Measurements from ENCODE around the gene INPP5D.
A peak's percentile ranks its signal among the peaks of the same experiment; 100 is the strongest.
"Not testable (repeated sequence)": the region's sequence is repeated elsewhere in the genome, so short reads cannot be mapped to it uniquely, and the experiment has no call there.

Gene INPP5D

DNA sequence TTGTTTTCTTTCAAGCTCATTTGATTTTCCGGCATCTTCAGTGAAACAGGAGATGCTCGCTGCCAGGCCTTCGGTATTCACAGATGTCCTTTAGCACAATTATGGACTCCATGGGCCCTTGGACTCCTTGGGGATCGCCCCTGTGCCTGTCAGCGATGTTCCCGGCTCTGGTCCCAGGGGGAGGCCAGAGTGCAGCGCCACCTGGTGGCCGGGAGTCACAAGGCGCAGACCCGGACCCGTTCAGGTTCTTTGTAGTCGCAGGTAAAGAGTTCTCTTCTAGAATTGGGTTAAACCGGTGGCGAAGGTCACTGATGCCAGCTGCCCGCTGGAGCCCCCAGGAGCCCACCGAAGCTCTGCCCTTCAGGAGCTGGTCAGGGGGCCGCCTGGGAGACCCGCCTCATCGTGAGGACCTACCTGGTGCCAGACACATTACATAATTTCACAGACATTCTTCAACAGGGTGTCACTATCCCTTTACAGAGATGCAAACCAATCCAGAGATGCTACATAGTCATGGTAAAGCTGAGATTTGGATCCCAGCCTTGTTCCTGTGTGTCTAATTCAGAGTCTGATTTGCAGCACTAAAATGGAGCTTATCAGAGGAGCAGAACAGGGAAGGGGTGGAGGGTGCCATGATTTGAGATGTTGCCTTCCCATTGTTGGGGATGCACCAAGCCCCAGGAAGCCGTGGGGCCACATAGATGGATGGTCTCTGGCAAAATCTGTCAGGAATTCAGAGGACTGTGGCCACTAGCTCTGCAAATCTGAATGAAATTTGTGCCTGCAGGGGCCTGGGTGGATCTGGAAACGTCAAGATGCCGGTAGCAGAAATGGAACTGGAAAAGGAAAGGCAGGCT is 6.0 kb upstream of the INPP5D start:
- peak; percentile 71 for DNase-seq

DNA sequence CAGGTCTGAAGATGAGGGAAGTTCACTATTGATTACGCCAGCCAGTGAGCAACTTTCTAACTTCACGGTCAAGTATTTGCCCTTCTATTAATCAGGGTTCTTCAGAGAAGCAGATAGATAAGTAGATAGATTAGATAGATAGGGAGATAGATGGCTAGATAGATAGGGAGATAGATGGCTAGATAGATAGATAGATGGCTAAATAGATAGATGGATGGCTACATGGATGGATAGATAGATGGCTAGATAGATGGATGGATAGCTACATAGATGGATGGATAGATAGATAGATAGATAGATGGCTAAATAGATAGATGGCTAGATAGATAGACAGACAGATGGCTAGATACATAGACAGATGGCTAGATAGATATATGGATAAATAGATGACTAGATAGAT is 4.8 kb upstream of the INPP5D start:
- DNase-seq = no peak

GRCh38 chr2:233056961-233057605 is 3.1 kb upstream of the INPP5D start:
- DNase-seq = no peak

GRCh38 chr2:233058717-233059546 is 1.2 kb upstream of the INPP5D start:
- no peak for DNase-seq

- DNase-seq = no peak
Observed at GRCh38 chr2:233059547-233059796, 670 bp upstream of the INPP5D start.

DNA sequence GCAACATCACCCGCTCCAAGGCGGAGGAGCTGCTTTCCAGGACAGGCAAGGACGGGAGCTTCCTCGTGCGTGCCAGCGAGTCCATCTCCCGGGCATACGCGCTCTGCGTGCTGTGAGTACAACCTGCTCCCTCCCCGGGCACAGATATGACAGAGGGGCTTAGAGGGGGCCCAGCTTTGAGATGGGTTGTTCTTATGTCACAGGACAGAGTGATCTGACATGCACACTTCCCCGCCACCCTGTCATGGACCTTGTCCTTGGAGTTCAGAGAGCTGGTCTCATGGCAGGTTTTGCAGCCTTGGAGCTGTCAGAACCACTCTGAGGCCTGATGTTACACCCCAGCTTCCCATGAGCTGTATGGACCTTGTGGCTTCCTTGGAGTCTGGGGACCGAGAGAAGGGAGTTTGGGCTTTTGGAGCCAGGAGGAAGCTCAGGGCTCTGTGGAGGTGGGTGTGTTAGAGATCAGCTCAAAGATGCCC is 398 bp downstream of the INPP5D start:
- DNase-seq = no peak

- DNase-seq = no peak
Observed at GRCh38 chr2:233060980-233061590, 943 bp downstream of the INPP5D start.

GRCh38 chr2:233061591-233062450 is 1.7 kb downstream of the INPP5D start:
- DNase-seq = no peak

- no peak for DNase-seq
Observed at GRCh38 chr2:233062451-233062850, 2.3 kb downstream of the INPP5D start.

GRCh38 chr2:233062946-233063268 is 2.8 kb downstream of the INPP5D start:
- no peak for DNase-seq

DNA sequence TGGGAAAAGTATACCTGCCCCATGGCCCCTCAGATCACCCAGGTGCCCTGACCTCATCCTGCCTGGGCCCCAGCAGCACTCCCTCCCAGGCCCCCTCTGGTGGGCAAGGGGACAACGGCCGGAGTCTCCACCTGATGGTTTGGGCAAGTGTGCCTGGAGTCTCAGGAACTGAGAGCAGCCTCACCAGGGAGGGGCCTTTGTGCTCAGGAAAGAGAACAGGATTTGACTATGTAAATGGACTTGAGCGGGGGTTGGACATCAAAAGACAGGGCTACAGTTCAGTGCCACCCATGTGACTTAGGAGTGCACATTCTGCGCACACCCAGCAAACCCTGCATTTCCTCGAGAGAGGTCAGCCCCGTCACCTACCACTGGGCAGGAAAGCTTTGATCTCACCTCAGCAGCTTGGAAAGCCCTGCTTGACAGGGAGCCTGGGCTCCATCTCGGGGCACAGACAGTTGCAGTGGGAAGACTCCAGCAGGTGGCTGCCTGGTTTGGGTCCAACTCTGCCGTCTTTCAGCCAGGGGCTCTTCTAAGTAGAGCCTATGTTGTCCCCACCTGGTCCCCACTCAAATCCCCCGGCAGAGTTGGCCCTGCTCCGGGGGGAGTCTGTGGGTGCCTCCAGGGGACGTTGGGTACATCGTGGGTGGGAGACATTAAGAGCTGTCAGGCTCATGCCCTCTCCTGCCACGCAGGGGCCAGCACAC is 3.3 kb downstream of the INPP5D start:
- DNase-seq = no peak

GRCh38 chr2:233063976-233064411 is 3.9 kb downstream of the INPP5D start:
- no peak for DNase-seq

- no peak for DNase-seq
Observed at GRCh38 chr2:233064530-233065199, 4.5 kb downstream of the INPP5D start.

DNA sequence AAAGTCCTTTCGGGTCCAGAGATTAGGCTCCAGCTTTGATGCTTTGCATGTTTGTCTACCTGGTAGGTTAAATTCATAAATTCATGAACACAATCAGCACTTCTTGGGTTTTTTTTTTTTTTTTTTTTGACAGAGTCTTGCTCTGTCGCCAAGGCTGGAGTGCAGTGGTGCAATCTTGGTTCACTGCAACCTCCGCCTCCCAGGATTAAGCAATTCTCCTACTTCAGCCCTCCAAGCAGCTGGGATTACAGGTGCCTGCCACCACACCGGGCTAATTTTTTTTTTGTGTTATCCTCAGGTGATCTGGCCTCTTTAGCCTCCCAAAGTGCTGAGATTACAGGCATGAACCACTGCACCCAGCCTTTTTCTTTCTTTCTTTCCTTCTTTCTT is 5.1 kb downstream of the INPP5D start:
- DNase-seq = not testable (repeated sequence)

GRCh38 chr2:233065954-233066470 is 5.9 kb downstream of the INPP5D start:
- DNase-seq = no peak

DNA sequence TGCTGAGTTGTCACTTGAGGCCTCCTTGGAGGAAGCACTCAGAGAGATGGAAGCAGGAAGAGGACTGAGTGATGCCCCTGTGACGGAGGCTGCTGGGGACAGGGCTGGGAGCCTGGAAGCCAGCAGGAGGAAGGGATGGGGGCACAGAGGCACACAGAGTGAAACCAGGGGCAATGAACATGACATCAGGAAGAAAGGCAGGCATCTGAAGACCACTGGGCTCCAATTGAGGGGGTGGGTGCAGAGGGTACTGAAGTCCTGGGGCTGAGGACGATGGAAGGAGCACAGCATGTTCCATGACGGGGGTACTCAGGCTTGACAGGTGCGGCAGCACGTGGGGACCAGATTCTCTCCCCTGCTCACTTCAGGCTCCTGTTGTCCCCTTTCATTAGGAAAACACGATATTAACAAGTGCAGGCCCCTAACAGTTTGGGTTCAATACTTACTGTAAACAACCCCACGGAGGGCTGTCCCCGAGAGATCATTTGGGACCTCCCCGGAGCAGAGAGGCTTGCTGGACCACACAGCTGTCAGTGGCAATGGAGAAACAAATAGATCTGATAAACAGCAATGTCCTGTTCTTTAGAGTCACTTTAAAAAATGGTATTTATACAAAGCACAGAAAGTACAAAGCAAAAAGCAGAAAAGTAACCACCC is 8.7 kb downstream of the INPP5D start:
- DNase-seq = no peak

GRCh38 chr2:233072838-233073237 is 12.7 kb downstream of the INPP5D start:
- no peak for DNase-seq

DNA sequence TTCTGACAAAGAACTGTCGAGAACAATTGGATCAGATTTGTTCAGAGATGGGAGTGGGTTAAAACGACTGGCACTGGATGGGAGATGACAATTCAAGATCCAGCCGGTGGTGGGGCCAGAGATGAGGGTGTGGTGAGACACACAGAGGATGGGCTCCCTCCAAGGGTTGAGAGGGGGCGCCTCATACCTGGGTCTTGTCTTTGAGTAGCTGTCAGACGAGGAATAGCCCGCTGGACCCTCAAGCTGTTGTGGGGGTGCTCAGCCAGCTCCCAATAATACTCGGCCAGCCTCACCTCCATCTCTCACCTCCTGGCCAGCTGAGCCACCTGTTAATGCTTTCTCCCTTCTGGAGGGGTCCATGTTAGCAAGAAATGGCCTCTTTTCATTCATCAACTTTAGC is 14.0 kb downstream of the INPP5D start:
- no peak for DNase-seq

DNA sequence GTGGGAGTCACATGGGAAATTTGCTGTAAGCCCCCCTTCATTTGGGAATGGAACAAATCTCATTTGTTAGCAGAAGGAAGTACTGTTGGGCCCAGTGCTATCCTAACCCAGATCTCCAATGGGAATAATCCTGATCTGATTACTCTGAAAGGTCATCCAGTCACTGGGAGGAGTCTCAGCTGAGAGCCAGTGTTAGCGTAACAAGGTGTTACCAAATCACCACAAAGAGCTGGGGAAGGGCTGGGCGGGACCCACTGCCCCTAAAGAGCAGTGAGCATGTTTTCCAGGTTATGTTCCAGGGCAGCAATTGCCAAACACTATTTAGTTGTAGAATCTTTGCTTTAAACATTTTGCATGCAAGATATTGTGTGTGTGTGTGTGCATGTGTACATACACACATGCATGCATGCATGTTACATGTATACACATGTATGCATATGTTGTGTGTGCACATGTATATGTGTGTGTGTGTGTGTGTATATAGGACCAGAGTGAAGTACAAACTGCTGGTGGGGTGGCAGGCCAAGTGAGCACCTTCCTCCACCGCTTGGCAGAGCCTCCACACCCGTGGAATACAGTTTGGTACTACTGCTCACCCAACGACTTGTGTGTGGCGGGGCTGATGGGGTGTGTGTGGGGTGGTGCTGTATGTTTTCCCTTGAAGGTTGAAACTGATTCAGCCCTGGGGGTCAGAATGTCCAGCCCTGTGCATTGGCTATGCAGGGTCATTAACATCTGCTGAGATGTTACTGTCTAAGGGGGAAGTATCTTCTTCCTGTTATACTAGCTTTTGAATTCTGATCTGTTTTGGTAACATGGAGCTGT is 15.2 kb downstream of the INPP5D start:
- DNase-seq = no peak
